ENCODE results near the gene FER.

FER gene

GRCh38 chr5:109113608-109114007, 365.9 kb downstream of the FER start:
- FAIRE-seq = no peak
- TF ChIP-seq POLR2A (IDR thresholded peaks at IDR 0.05; ENCODE audit: low read depth, low read length) = no peak
- no peak for DNase-seq (ENCODE audit: insufficient read length, low spot score)

- no peak for DNase-seq (ENCODE audit: insufficient read length, low spot score)
- FAIRE-seq = no peak
- TF ChIP-seq POLR2A (IDR thresholded peaks at IDR 0.05; ENCODE audit: low read depth, low read length) = no peak
These were observed 373.5 kb downstream of the FER start for GRCh38 chr5:109121225-109121624.

GRCh38 chr5:109125755-109126429, 378.2 kb downstream of the FER start:
- DNase-seq (ENCODE audit: insufficient read length, low spot score) (no peak), FAIRE-seq (peak; percentile 36)
- no peak for TF ChIP-seq POLR2A (IDR thresholded peaks at IDR 0.05; ENCODE audit: low read depth, low read length)

GRCh38 chr5:109126481-109126880, 378.8 kb downstream of the FER start:
- no peak for TF ChIP-seq POLR2A (IDR thresholded peaks at IDR 0.05; ENCODE audit: low read depth, low read length)
- DNase-seq (ENCODE audit: insufficient read length, low spot score) (no peak), FAIRE-seq (no peak)

- no peak for FAIRE-seq
- DNase-seq (ENCODE audit: insufficient read length, low spot score) = no peak
- TF ChIP-seq POLR2A (IDR thresholded peaks at IDR 0.05; ENCODE audit: low read depth, low read length) = no peak
These were observed 389.2 kb downstream of the FER start for GRCh38 chr5:109136906-109137305.

- no peak for FAIRE-seq
- no peak for TF ChIP-seq POLR2A (IDR thresholded peaks at IDR 0.05; ENCODE audit: low read depth, low read length)
- no peak for DNase-seq (ENCODE audit: insufficient read length, low spot score)
These were observed 393.8 kb downstream of the FER start for GRCh38 chr5:109141222-109142200.

- peak; percentile 70 for FAIRE-seq
- no peak for TF ChIP-seq POLR2A (IDR thresholded peaks at IDR 0.05; ENCODE audit: low read depth, low read length)
- DNase-seq (ENCODE audit: insufficient read length, low spot score) = no peak
These were observed 395.3 kb downstream of the FER start for GRCh38 chr5:109143031-109143430.

GRCh38 chr5:109145139-109145538, 397.4 kb downstream of the FER start:
- FAIRE-seq = no peak
- no peak for TF ChIP-seq POLR2A (IDR thresholded peaks at IDR 0.05; ENCODE audit: low read depth, low read length)
- DNase-seq (ENCODE audit: insufficient read length, low spot score) = no peak

- no peak for FAIRE-seq
- no peak for TF ChIP-seq POLR2A (IDR thresholded peaks at IDR 0.05; ENCODE audit: low read depth, low read length)
- no peak for DNase-seq (ENCODE audit: insufficient read length, low spot score)
These were observed 398.9 kb downstream of the FER start for GRCh38 chr5:109146591-109146990.

GRCh38 chr5:109152565-109152964, 404.9 kb downstream of the FER start:
- no peak for DNase-seq (ENCODE audit: insufficient read length, low spot score)
- no peak for TF ChIP-seq POLR2A (IDR thresholded peaks at IDR 0.05; ENCODE audit: low read depth, low read length)
- no peak for FAIRE-seq

- FAIRE-seq (no peak), DNase-seq (ENCODE audit: insufficient read length, low spot score) (no peak)
- no peak for TF ChIP-seq POLR2A (IDR thresholded peaks at IDR 0.05; ENCODE audit: low read depth, low read length)
These were observed 407.9 kb downstream of the FER start for GRCh38 chr5:109155625-109156024.

GRCh38 chr5:109156885-109157284, 409.2 kb downstream of the FER start:
- no peak for DNase-seq (ENCODE audit: insufficient read length, low spot score)
- TF ChIP-seq POLR2A (IDR thresholded peaks at IDR 0.05; ENCODE audit: low read depth, low read length) = no peak
- FAIRE-seq = no peak

- TF ChIP-seq POLR2A (IDR thresholded peaks at IDR 0.05; ENCODE audit: low read depth, low read length) = no peak
- FAIRE-seq = no peak
- DNase-seq (ENCODE audit: insufficient read length, low spot score) = no peak
These were observed 412.8 kb downstream of the FER start for GRCh38 chr5:109160468-109160867.

- DNase-seq (ENCODE audit: insufficient read length, low spot score) = no peak
- no peak for FAIRE-seq
- TF ChIP-seq POLR2A (IDR thresholded peaks at IDR 0.05; ENCODE audit: low read depth, low read length) = no peak
These were observed 414.4 kb downstream of the FER start for GRCh38 chr5:109161914-109162683.
